Activated CD4-positive, alpha-beta T cell treated with anti-CD3 and anti-CD28 coated beads for 36 hours (primary cell): Measurements from ENCODE around the gene ZNF426. TPM values are rescaled to one million over a fixed set of nuclear protein-coding genes. Genes with fewer than 3 reads are reported as not detected.
A peak's percentile ranks its signal among the peaks of the same experiment; 100 is the strongest.
"Not testable (repeated sequence)": the region's sequence is repeated elsewhere in the genome, so short reads cannot be mapped to it uniquely, and the experiment has no call there.

ENCODE experiments used
- ATAC-seq: fragments of 200-7000 bp; cut with Tn5 transposase; one replicate; pipeline ENCODE4 v1.10.0; 2021; ENCODE audit warnings: mild to moderate bottlenecking, moderate library complexity
- CTCF ChIA-PET: fragments of 350-600 bp; sonication (Branson Sonifier 250); formaldehyde crosslinking; loops from one replicate; lab custom pipeline; 2021; ENCODE audit warnings: antibody characterized with exemption; lab: Charles Lee
- POLR2A ChIA-PET: fragments of 350-600 bp; sonication (Branson Sonifier 250); formaldehyde crosslinking; loops from one replicate; lab custom pipeline; 2021; ENCODE audit warnings: antibody characterized with exemption, inconsistent platforms; lab: Charles Lee
- DNase-seq: peaks from one replicate; pipeline ENCODE4 v3.0.0-alpha.2; 2020
- H3K27ac Mint-ChIP-seq: one replicate; pipeline ENCODE4 v1.8.0; 2021; ENCODE audit warnings: mixed read lengths
- H3K27me3 Mint-ChIP-seq: one replicate; pipeline ENCODE4 v1.8.0; 2021; ENCODE audit warnings: mixed read lengths
- H3K36me3 Mint-ChIP-seq: one replicate; pipeline ENCODE4 v1.8.0; 2021; ENCODE audit warnings: low read depth, mixed read lengths
- H3K4me1 Mint-ChIP-seq: one replicate; pipeline ENCODE4 v1.8.0; 2021; ENCODE audit warnings: mixed read lengths
- H3K4me3 Mint-ChIP-seq: one replicate; pipeline ENCODE4 v1.8.0; 2021; ENCODE audit warnings: mild to moderate bottlenecking, moderate library complexity, mixed read lengths
- H3K9me3 Mint-ChIP-seq: one replicate; pipeline ENCODE4 v1.8.0; 2021; ENCODE audit warnings: low read depth, mixed read lengths
- intact Hi-C, 2 experiments: fragments of 100-400 bp; cut with DNase I in 1 of 2; cut with micrococcal nuclease in 1 of 2; formaldehyde crosslinking; loops; one replicate each; pipeline versions ENCODE4 v1.14.2 to v1.15.1; 2022 to 2024; cut with DNase I, micrococcal nuclease
- total RNA-seq, 2 experiments: library from RNA; stranded (reverse); gene quantifications; one replicate each; pipeline ENCODE4 v1.2.3, GENCODE V29; 2021

ZNF426 gene
- total RNA-seq, 2 experiments from 2014 or later = 10.4 to 12.3 TPM

- Mint-ChIP-seq H3K4me3 (no peak overlapping the region), H3K36me3 (peaks cover 15% of the 10 kb centered on the region), H3K4me1 (no peaks in the 10 kb centered on the region), H3K27me3 (no peaks in the 10 kb centered on the region), H3K9me3 (peaks cover 22% of the 10 kb centered on the region), H3K27ac (no peak overlapping the region)
- POLR2A ChIA-PET = no interaction called here
- DNase-seq = no peak
- ATAC-seq = no peak
- intact Hi-C loops = no loop called here
- CTCF ChIA-PET = no interaction called here
Measured at GRCh38 chr19:9547870-9548269, 9.4 kb upstream of the ZNF426 start.

- Mint-ChIP-seq H3K36me3 (peaks cover 27% of the 10 kb centered on the region), H3K4me1 (peaks cover 13% of the 10 kb centered on the region), H3K9me3 (peaks cover 19% of the 10 kb centered on the region)
- ATAC-seq, H3K4me3 Mint-ChIP-seq, H3K27ac Mint-ChIP-seq, POLR2A ChIA-PET, CTCF ChIA-PET, DNase-seq, H3K27me3 Mint-ChIP-seq, intact Hi-C loops: not testable (repeated sequence)
Measured at GRCh38 chr19:9541281-9541680, 2.8 kb upstream of the ZNF426 start.

- ATAC-seq, POLR2A ChIA-PET, CTCF ChIA-PET, DNase-seq, H3K27me3 Mint-ChIP-seq: not testable (repeated sequence)
- Mint-ChIP-seq H3K9me3 (peaks cover 29% of the 10 kb centered on the region), H3K36me3 (peaks cover 40% of the 10 kb centered on the region), H3K27ac (peak overlapping the region; percentile 98), H3K4me1 (peaks cover 14% of the 10 kb centered on the region), H3K4me3 (peak overlapping the region; percentile 97)
- intact Hi-C loops = loop anchor here in 1 of 2 experiments (5.0 kb wide), 4 partner anchors 227 to 398 kb away; partner anchors contain the start of genes ZNF317, ZNF699 and ZNF846
Measured at GRCh38 chr19:9539921-9540320, 1.5 kb upstream of the ZNF426 start.

GRCh38 chr19:9539201-9539600 lies 756 bp upstream of the ZNF426 start:
- peaks cover 47% of the 10 kb centered on the region for H3K36me3 Mint-ChIP-seq
- CTCF ChIA-PET, H3K27me3 Mint-ChIP-seq, ATAC-seq, POLR2A ChIA-PET, DNase-seq: not testable (repeated sequence)
- peak overlapping the region; percentile 97 for H3K4me3 Mint-ChIP-seq
- H3K4me1 Mint-ChIP-seq = peaks cover 14% of the 10 kb centered on the region
- intact Hi-C loops = loop anchor here in 1 of 2 experiments (5.0 kb wide), 4 partner anchors 228 to 397 kb away; partner anchors contain the start of genes ZNF317, ZNF699 and ZNF846
- H3K27ac Mint-ChIP-seq = peak overlapping the region; percentile 98
- peaks cover 31% of the 10 kb centered on the region for H3K9me3 Mint-ChIP-seq

GRCh38 chr19:9535934-9536333 lies 2.5 kb downstream of the ZNF426 start:
- no peak overlapping the region for H3K27ac Mint-ChIP-seq
- no peak overlapping the region for H3K4me3 Mint-ChIP-seq
- no peak for ATAC-seq
- peaks cover 80% of the 10 kb centered on the region for H3K36me3 Mint-ChIP-seq
- POLR2A ChIA-PET = no interaction called here
- peaks cover 14% of the 10 kb centered on the region for H3K4me1 Mint-ChIP-seq
- H3K27me3 Mint-ChIP-seq = no peaks in the 10 kb centered on the region
- intact Hi-C loops = loop anchor here in 1 of 2 experiments (5.0 kb wide), 4 partner anchors 229 to 394 kb away; partner anchors contain the start of genes ZNF317, ZNF699 and ZNF846
- no peak for DNase-seq
- peaks cover 52% of the 10 kb centered on the region for H3K9me3 Mint-ChIP-seq
- CTCF ChIA-PET = no interaction called here

GRCh38 chr19:9531933-9532332 lies 6.5 kb downstream of the ZNF426 start:
- Mint-ChIP-seq H3K27ac (no peak overlapping the region), H3K4me1 (peaks cover 2% of the 10 kb centered on the region), H3K9me3 (peaks cover 64% of the 10 kb centered on the region), H3K27me3 (no peaks in the 10 kb centered on the region), H3K4me3 (no peak overlapping the region), H3K36me3 (peaks cover 95% of the 10 kb centered on the region)
- POLR2A ChIA-PET = no interaction called here
- DNase-seq (peak; percentile 25), ATAC-seq (peak; percentile 61)
- CTCF ChIA-PET = no interaction called here
- intact Hi-C loops = no loop called here

GRCh38 chr19:9528757-9529336 lies 9.6 kb downstream of the ZNF426 start:
- Mint-ChIP-seq H3K9me3 (peaks cover 69% of the 10 kb centered on the region), H3K36me3 (peaks cover 88% of the 10 kb centered on the region), H3K27ac (no peak overlapping the region), H3K4me1 (no peaks in the 10 kb centered on the region), H3K4me3 (no peak overlapping the region), H3K27me3 (no peaks in the 10 kb centered on the region)
- intact Hi-C loops = loop anchor here in 1 of 2 experiments (5.0 kb wide), 1 partner anchor 38 kb away; no protein-coding TSS in a partner anchor
- ATAC-seq = no peak
- DNase-seq = no peak
- CTCF ChIA-PET = no interaction called here
- POLR2A ChIA-PET = no interaction called here

- no peak for ATAC-seq
- ChIA-PET CTCF (no interaction called here), POLR2A (no interaction called here)
- Mint-ChIP-seq H3K4me3 (no peak overlapping the region), H3K27me3 (no peaks in the 10 kb centered on the region), H3K27ac (no peak overlapping the region), H3K4me1 (no peaks in the 10 kb centered on the region), H3K9me3 (peaks cover 56% of the 10 kb centered on the region), H3K36me3 (peaks cover 62% of the 10 kb centered on the region)
- DNase-seq = no peak
- intact Hi-C loops = no loop called here
Measured at GRCh38 chr19:9523885-9524474, 14.5 kb downstream of the ZNF426 start.

GRCh38 chr19:9507285-9507684 lies 31.2 kb downstream of the ZNF426 start:
- no peak for DNase-seq
- intact Hi-C loops = no loop called here
- POLR2A ChIA-PET = no interaction called here
- H3K9me3 Mint-ChIP-seq = peaks cover 43% of the 10 kb centered on the region
- no peak overlapping the region for H3K27ac Mint-ChIP-seq
- H3K27me3 Mint-ChIP-seq = no peaks in the 10 kb centered on the region
- no peak overlapping the region for H3K4me3 Mint-ChIP-seq
- ATAC-seq = no peak
- CTCF ChIA-PET = no interaction called here
- H3K36me3 Mint-ChIP-seq = peaks cover 11% of the 10 kb centered on the region
- H3K4me1 Mint-ChIP-seq = no peaks in the 10 kb centered on the region

- Mint-ChIP-seq H3K27me3 (peaks cover 8% of the 10 kb centered on the region), H3K4me3 (no peak overlapping the region), H3K36me3 (peaks cover 25% of the 10 kb centered on the region), H3K9me3 (peaks cover 25% of the 10 kb centered on the region), H3K27ac (no peak overlapping the region), H3K4me1 (peaks cover 6% of the 10 kb centered on the region)
- POLR2A ChIA-PET = no interaction called here
- DNase-seq = no peak
- CTCF ChIA-PET = no interaction called here
- no peak for ATAC-seq
- intact Hi-C loops = no loop called here
Measured at GRCh38 chr19:9500796-9501195, 37.6 kb downstream of the ZNF426 start.

- Mint-ChIP-seq H3K9me3 (peaks cover 24% of the 10 kb centered on the region), H3K4me3 (peak within 1 kb of the TSS; percentile 51), H3K27ac (peak within 1 kb of the TSS; percentile 47), H3K36me3 (peaks cover 26% of the 10 kb centered on the region), H3K4me1 (peaks cover 6% of the 10 kb centered on the region), H3K27me3 (peaks cover 8% of the 10 kb centered on the region)
- ChIA-PET POLR2A (no interaction called here), CTCF (no interaction called here)
- no peak for ATAC-seq
- intact Hi-C loops = no loop called here
- DNase-seq = peak; percentile 55
Measured at GRCh38 chr19:9498183-9498902, 40.1 kb downstream of the ZNF426 start, which contains the start of gene ZNF560. TSS of gene ZNF560 (minus strand) at chr19:9498616. CDS start at chr19:9475313, 23,303 bp downstream.
